ENCODE data around the gene CORO7.
"Not testable (repeated sequence)": the region's sequence is repeated elsewhere in the genome, so short reads cannot be mapped to it uniquely, and the experiment has no call there.

CORO7 gene

DNA sequence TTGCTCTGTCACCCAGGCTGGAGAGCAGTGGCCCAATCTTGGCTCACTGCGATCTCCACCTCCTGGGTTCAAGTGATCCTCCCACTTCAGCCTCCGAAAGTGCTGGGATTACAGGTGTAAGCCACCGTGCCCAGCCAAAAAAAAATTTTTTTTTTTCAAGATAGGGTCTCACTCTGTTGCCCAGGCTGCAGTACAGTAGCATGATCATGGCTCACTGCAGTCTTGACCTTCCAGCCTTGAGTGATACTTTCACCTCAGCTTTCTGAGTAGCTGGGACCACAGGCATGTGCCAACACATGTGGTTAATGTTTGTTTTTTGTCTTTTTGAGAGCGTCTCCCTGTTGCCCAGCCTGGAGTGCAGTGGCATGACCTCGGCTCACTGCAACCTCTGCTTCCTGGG, 63.6 kb downstream of the CORO7 start:
- DNase-seq: no peak
- ATAC-seq: no peak

DNA sequence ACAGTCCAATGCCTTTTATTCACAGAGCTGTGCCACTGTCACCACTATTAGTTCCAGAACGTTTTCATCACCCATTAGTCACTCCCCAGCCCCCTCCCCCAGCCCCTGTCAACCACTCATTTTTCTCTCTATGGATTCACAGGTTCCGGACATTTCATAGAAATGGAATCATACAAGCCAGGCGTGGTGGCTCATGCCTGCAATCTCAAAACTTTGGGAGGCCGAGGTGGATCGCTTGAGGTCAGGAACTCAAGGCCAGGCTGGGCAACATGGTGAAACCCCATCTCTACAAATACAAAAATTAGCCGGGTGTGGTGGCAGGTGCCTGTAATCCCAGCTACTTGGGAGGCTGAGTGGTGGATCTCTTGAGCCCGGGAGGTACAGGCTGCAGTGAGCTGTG, 64.5 kb downstream of the CORO7 start:
- ATAC-seq: no peak
- DNase-seq: peak; percentile 25

DNA sequence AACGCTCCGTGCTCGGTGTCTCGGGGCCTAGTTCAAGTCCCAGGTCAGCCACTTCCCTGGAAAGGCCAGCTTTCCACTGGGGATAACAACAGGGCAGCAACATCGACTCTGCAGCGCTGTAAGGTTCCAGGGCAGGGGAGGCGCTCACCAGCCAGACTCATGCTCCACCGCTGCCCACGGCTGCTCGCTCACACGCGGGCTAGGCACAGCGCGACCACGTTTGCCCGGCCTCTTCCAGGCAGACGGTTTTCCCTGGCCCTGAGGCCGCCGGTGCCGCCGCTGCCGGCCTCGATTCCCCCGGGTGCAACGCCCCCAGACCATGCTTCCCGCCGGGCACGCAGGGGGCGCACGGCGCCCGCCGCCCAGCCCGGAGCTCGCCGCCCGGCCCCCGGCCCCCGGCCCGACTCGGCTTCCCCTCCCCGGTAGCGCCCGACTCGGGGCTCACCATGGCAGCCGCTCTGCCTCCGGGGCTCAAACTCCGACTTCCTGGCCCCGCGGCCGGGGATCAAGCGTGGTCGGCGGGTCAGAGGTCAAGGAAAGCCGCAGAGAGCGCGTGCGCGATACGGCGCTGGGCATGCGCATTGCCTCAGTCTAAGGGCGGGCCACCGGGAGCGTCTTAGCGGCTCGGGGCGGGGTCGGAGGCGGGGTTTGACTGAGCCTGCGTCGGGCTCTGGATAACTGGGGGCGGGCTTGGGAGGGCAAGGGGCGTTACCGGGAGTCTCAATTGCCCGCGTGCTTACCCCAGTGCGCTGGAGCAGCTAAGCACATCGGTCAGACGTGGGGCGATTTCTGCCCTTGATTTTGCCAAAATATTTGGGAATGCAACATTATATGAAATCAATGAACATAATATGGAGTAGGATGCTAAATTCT, 65.4 kb downstream of the CORO7 start, which contains the start of gene PAM16:
Gene PAM16 (minus strand): TSS at position 535 of the 873 bp plus-strand sequence. CDS start 87 bp downstream, at position 448.
- peak; percentile 94 for ATAC-seq

GRCh38 chr16:4350365-4350786, 66.0 kb downstream of the CORO7 start:
- ATAC-seq: peak; percentile 1

More for the DNA sequence above, 65.4 kb downstream of the CORO7 start, which contains the start of gene PAM16:
- peak; percentile 100 for DNase-seq

DNA sequence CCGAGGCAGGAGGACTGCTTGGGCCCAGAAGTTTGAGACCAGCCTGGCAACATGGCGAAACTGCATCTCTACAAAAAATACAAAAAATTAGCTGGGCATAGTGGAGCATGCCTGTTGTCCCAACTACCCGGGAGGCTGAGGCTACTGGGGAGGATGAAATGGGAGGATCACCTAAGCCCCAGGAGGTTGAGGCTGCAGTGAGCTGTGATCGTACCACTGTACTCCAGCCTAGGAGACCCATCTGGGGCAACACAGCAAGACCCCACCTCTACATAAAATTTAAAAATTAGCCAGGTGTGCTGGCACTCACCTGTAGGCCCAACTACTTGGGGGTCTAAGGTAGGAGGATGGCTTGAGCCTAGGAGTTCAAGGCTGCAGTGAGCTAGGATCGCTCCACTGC, 67.1 kb downstream of the CORO7 start:
- no peak for ATAC-seq
- DNase-seq: no peak

More at GRCh38 chr16:4350365-4350786, 66.0 kb downstream of the CORO7 start:
- no peak for DNase-seq

DNA sequence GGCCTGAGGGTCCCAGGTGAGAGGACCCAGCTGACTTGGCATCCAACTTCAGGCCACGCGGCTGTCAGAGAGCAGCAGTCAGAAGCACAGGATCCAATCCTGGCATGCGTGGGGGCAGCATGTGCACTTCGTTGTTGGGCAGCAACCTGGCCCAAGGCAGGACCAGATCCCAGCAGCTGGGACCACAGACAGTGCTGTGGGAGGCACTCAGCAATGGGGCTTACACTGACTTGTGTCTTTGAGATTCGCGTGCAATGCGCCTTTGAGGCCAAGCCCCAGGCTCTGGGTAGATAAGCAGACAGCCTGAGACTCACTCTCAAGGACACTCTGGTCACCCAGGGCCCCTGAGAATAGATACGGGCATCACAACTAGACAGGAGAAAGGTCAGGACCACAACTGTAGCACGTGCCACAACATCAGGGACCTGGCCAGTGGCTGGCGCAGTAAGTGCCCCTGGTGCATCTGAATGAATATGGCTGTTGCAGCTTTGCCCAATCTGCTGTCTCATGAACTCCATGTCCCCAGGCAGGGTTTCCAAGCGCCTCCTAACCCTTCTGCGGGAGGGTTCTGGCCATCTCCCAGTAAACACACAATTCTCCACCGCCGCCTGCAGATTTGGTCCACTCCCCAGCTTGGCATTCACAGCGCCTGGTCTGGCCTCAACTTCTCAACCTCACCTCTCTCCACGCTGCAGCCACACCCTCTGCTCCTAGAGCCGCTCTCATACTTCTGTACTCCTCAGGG, 68.5 kb downstream of the CORO7 start:
- no peak for DNase-seq
- ATAC-seq: no peak

DNA sequence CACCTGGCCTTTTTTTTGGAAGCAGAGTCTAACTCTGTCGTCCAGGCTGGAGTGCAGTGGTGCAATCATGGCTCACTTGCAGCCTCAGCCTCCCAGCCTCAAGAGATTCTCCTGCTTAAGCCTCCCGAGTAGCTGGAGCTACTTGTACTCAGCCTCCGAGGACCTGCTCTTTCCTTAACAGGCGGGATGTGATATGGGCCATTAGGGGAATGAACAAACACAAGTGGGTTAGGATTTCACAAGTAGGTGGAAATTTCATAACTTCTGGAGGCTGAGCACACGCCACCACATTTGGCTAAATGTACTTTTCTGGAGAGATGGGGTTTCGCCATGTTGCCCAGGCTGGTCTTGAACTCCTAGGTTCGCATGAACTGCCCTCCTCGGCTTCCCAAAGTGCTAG, 69.4 kb downstream of the CORO7 start:
- ATAC-seq (no peak), DNase-seq (no peak)

GRCh38 chr16:4345836-4346781, 70.3 kb downstream of the CORO7 start:
- no peak for ATAC-seq
- no peak for DNase-seq

DNA sequence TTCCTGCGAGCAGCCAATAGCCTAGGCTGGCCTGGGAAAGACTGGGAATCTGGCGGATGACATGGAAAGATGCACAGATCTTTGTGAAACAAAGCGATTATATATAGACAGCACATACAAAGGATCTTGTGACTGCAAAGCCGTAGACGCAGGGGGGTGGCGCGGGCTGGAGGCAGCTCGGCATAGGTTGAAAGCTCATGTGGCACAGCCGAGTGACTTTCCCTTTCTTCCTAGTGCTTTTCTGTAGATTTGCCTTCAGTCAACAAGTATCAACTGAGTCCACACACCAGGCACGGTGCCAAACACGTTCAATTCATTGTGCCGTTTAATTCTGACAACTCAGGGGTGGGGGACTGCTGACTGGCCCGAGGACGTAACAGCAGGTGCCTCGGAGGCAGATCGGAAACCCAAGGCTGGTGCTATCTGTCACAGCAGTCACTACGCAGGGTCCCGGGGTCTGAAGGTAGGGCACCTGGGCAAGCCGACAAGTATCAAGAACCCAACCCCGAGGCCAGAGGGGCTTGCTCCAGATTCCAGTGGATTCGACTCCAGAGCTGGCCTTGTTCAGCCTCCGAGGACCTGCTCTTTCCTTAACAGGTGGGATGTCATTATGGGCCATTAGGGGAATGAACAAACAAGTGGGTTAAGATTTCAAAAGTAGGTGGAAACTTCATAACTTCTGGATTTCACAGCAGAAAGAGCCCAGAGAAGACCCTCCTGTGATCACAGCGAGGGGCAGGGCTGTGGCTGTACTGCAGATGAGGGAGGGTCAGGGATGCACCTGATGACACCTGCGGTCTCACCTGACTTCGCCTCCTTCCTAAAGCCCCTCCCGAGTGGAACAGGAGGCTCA, 71.2 kb downstream of the CORO7 start:
- ATAC-seq (no peak), DNase-seq (no peak)

DNA sequence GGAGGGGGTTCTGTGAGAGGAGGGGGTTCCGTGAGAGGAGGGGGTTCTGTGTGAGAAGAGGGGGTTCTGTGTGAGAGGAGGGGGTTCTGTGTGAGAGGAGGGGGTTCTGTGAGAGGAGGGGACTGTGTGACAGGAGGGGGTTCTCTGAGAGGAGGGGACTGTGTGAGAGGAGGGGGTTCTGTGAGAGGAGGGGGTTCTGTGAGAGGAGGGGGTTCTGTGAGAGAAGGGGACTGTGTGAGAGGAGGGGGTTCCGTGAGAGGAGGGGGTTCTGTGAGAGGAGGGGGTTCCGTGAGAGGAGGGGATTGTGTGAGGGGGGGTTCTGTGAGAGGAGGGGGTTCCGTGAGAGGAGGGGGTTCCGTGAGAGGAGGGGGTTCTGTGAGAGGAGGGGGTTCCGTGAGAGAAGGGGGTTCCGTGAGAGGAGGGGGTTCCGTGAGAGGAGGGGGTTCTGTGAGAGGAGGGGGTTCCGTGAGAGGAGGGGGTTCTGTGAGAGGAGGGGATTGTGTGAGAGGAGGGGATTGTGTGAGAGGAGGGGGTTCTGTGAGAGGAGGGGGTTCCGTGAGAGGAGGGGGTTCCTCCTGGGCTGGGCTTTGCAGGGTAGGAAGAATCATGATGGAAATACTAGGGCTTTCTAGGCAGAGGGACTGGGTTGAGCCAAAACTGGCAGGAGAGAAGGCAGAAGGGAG, 72.0 kb downstream of the CORO7 start:
- not testable (repeated sequence) for ATAC-seq, DNase-seq

DNA sequence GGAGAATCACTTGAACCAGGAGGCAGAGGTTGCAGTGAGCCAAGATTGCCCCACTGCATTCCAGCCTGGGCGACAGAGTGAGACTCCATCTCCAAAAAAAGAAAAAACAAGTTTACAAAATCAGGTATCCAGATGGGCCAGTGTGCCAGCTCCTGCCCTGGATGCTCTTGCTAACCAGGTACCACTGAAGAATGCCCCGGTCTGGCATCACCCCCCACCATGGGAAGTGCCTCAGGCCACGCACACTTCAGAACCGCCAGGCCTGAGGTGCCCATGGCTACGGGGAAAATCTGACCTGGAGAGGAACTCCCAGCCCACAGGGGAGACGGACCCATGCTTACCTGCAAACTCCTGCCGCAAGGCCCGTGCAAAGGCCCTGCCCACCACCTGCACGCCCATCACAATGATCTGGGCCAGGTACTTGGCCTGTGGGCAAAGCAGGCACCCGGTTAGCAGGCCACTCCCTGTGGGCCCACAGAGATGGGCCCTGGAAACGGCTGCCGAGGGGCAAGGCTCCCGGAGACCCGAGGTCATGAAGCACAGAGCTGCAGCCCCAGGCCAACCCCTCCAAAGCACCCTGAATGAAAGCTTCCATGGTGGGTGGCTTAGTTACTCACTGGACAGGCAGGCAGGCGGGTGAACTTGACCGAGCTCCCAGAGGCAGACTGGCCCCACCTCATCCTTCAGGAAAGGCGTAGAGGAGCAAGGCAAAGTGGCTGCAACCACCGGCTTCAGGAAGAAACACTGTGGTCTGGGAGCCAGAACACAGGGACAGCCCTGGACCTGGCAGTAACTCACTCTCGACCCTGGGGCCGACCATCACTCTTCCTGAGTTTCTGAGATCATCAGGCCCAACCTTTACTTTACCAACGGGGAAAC, 73.3 kb downstream of the CORO7 start:
- no peak for ATAC-seq

DNA sequence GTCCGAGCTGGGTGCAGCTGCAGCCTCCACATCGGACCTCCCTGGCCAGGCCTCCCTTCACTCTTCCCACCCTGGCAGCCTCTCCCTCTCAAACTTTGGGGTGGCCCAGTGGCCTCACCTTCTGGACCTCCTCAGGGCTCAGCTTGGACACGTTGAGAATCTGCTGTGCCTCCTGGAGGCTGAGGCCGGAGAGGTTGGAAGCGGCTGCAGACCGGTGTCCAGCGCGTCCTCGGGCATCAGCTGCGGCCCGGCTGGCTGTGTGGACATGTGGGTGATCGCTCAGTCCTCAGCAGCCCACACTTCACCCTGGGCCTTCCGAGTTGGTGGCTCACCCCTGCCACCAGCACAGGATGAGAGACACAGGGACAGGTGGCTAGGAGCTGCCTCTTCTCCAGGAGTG, 75.1 kb downstream of the CORO7 start:
- DNase-seq (no peak), ATAC-seq (no peak)

More for the DNA sequence above, 73.3 kb downstream of the CORO7 start:
- no peak for DNase-seq

DNA sequence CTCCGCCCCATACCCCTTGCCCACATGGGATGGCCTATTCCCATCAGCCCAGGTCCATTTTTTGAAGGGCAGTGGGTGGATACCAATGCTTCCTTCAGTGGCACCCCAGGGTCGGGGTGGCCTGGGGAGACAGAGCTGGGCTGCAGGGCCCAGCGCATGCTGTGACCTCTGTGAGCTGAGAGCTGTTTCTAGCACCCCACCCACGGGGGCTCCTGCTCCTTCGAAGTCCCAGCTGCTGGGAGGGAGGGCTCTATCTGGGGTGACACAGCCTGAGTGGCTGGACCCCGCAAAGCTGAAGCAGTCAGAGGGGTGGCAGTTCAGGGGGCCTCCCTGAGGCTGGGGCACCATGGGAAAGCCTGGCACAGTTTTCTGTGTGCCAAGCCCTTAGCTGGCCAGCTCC, 76.0 kb downstream of the CORO7 start:
- no peak for DNase-seq
- no peak for ATAC-seq

GRCh38 chr16:4339909-4340308, 76.5 kb downstream of the CORO7 start:
- DNase-seq (no peak), ATAC-seq (no peak)

- DNase-seq (no peak), ATAC-seq (no peak)
Measured at GRCh38 chr16:4339455-4339854, 76.9 kb downstream of the CORO7 start.

DNA sequence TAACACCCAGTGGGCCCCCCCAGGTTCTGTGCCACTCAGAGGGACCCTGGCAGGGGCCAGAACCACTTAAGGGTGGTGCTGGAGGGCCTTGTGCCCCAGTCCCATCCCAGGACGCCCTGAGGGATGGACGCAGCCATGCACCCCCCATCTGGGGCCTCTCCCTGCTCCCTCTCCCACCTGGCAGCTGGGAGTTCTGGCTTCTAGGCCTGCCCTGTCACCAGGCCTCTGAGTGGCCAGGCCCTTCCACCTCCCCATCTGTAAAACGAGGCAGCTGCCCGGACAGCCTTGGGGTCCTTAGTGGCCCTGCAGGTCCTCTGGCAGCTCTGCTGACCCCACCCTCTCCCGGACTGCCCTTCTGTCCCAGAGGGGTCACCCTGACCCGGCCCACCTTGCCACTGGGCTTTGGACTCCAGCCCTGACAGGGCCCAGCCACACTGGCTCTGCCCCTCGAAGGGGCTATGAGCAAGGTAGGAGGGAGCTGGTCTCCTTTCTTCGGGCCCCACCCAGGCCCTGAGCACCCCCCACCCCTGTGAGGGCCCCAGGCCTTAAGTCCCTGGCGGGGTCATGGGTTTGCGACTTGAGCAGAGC, 77.6 kb downstream of the CORO7 start:
- no peak for DNase-seq
- ATAC-seq: no peak

- no peak for DNase-seq
- no peak for ATAC-seq
Measured at GRCh38 chr16:4338125-4338582, 78.2 kb downstream of the CORO7 start.

DNA sequence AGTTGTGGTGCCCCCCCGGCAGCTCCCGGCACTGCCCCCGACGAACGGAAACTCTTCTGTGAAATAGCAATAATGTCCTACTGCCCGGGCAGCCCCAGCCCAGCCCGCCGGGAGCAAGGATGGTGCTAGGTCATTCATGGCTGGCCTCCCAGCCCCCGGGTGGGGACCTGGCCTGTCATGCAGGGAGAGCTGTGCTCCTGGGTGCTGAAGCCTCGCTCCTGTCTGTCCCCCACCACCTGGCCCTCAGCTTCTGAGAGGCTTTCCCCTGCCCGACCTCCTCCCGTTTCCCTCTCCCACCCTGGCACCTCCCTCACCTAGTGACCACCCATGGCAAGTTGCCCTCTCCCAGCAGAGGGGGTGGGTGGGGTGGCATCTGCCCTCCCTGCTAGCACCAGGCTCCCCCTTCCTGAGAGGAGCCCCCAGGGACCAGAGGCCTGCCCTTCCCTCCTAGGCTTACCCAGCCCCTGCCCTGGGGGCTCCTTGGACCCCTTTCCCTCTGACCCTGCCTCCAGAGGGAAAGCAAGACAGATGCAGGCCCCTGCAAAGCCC, 78.8 kb downstream of the CORO7 start:
- no peak for ATAC-seq
- no peak for DNase-seq
